ENCODE results near the gene ANO1.

ANO1 gene

GRCh38 chr11:70085815-70086769 is 8.0 kb downstream of the ANO1 start:
- in situ Hi-C loops (cut with MboI; ENCODE audit: low sequenced_read_pairs): loop anchor here (10.0 kb wide), 1 partner anchor 89 kb away; no protein-coding TSS in a partner anchor
- no peak overlapping the region for H3K4me3 ChIP-seq

GRCh38 chr11:70087446-70088167 is 9.5 kb downstream of the ANO1 start:
- Histone ChIP-seq H3K9me3 (no peaks in the 10 kb centered on the region), H3K4me3 (no peak overlapping the region), H3K4me1 (no peaks in the 10 kb centered on the region), H3K36me3 (replicated peaks) (no peaks in the 10 kb centered on the region), H3K27me3 (ENCODE audit: low read depth) (no peaks in the 10 kb centered on the region)
- no peak for DNase-seq (ENCODE audit: low spot score in 2 of 2)
- in situ Hi-C loops (cut with MboI; ENCODE audit: low sequenced_read_pairs): loop anchor here (10.0 kb wide), 1 partner anchor 87 kb away; no protein-coding TSS in a partner anchor

More at GRCh38 chr11:70085815-70086769, 8.0 kb downstream of the ANO1 start:
- Histone ChIP-seq H3K4me1 (no peaks in the 10 kb centered on the region), H3K9me3 (no peaks in the 10 kb centered on the region), H3K36me3 (replicated peaks) (no peaks in the 10 kb centered on the region), H3K27me3 (ENCODE audit: low read depth) (peaks cover 9% of the 10 kb centered on the region; the same call in 1 of the 2 replicates)
- no peak for DNase-seq (ENCODE audit: low spot score in 2 of 2)

GRCh38 chr11:70088735-70089250 is 10.7 kb downstream of the ANO1 start:
- Histone ChIP-seq H3K9me3 (no peaks in the 10 kb centered on the region), H3K4me3 (no peak overlapping the region), H3K27me3 (ENCODE audit: low read depth) (no peaks in the 10 kb centered on the region), H3K36me3 (replicated peaks) (no peaks in the 10 kb centered on the region), H3K4me1 (no peaks in the 10 kb centered on the region)
- DNase-seq (ENCODE audit: low spot score in 2 of 2): no peak
- in situ Hi-C loops (cut with MboI; ENCODE audit: low sequenced_read_pairs): loop anchor here (10.0 kb wide), 1 partner anchor 86 kb away; no protein-coding TSS in a partner anchor

GRCh38 chr11:70089631-70090030 is 11.5 kb downstream of the ANO1 start:
- H3K4me3 ChIP-seq: no peak overlapping the region
- H3K36me3 ChIP-seq (replicated peaks): no peaks in the 10 kb centered on the region
- H3K4me1 ChIP-seq: no peaks in the 10 kb centered on the region
- DNase-seq (ENCODE audit: low spot score in 2 of 2): no peak
- in situ Hi-C loops (cut with MboI; ENCODE audit: low sequenced_read_pairs): loop anchor here (10.0 kb wide), 1 partner anchor 85 kb away; no protein-coding TSS in a partner anchor
- H3K9me3 ChIP-seq: no peaks in the 10 kb centered on the region
- H3K27me3 ChIP-seq (ENCODE audit: low read depth): no peaks in the 10 kb centered on the region

GRCh38 chr11:70090961-70091381 is 12.9 kb downstream of the ANO1 start:
- in situ Hi-C loops (cut with MboI; ENCODE audit: low sequenced_read_pairs): no loop called here
- no peaks in the 10 kb centered on the region for H3K4me1 ChIP-seq
- H3K27me3 ChIP-seq (ENCODE audit: low read depth): no peaks in the 10 kb centered on the region
- no peaks in the 10 kb centered on the region for H3K36me3 ChIP-seq (replicated peaks)
- H3K9me3 ChIP-seq: no peaks in the 10 kb centered on the region
- H3K4me3 ChIP-seq: no peak overlapping the region
- DNase-seq (ENCODE audit: low spot score in 2 of 2): no peak

- Histone ChIP-seq H3K9me3 (no peaks in the 10 kb centered on the region), H3K4me3 (no peak overlapping the region), H3K27me3 (ENCODE audit: low read depth) (no peaks in the 10 kb centered on the region), H3K36me3 (replicated peaks) (no peaks in the 10 kb centered on the region), H3K4me1 (no peaks in the 10 kb centered on the region)
- DNase-seq (ENCODE audit: low spot score in 2 of 2): no peak
- in situ Hi-C loops (cut with MboI; ENCODE audit: low sequenced_read_pairs): no loop called here
These were observed 13.5 kb downstream of the ANO1 start for GRCh38 chr11:70091638-70092037.

- Histone ChIP-seq H3K4me3 (no peak overlapping the region), H3K4me1 (no peaks in the 10 kb centered on the region), H3K9me3 (no peaks in the 10 kb centered on the region), H3K36me3 (replicated peaks) (no peaks in the 10 kb centered on the region), H3K27me3 (ENCODE audit: low read depth) (no peaks in the 10 kb centered on the region)
- in situ Hi-C loops (cut with MboI; ENCODE audit: low sequenced_read_pairs): no loop called here
- no peak for DNase-seq (ENCODE audit: low spot score in 2 of 2)
These were observed 15.0 kb downstream of the ANO1 start for GRCh38 chr11:70092959-70093715.

GRCh38 chr11:70095541-70096252 is 17.6 kb downstream of the ANO1 start:
- Histone ChIP-seq H3K4me3 (no peak overlapping the region), H3K27me3 (ENCODE audit: low read depth) (no peaks in the 10 kb centered on the region), H3K36me3 (replicated peaks) (no peaks in the 10 kb centered on the region), H3K4me1 (no peaks in the 10 kb centered on the region), H3K9me3 (no peaks in the 10 kb centered on the region)
- in situ Hi-C loops (cut with MboI; ENCODE audit: low sequenced_read_pairs): no loop called here
- DNase-seq (ENCODE audit: low spot score in 2 of 2): no peak

- DNase-seq (ENCODE audit: low spot score in 2 of 2): no peak
- Histone ChIP-seq H3K36me3 (replicated peaks) (no peaks in the 10 kb centered on the region), H3K9me3 (no peaks in the 10 kb centered on the region), H3K27me3 (ENCODE audit: low read depth) (no peaks in the 10 kb centered on the region), H3K4me3 (no peak overlapping the region), H3K4me1 (no peaks in the 10 kb centered on the region)
- in situ Hi-C loops (cut with MboI; ENCODE audit: low sequenced_read_pairs): no loop called here
These were observed 19.9 kb downstream of the ANO1 start for GRCh38 chr11:70097783-70098563.

GRCh38 chr11:70098936-70099335 is 20.8 kb downstream of the ANO1 start:
- H3K36me3 ChIP-seq (replicated peaks): no peaks in the 10 kb centered on the region
- no peak for DNase-seq (ENCODE audit: low spot score in 2 of 2)
- no peak overlapping the region for H3K4me3 ChIP-seq
- H3K9me3 ChIP-seq: no peaks in the 10 kb centered on the region
- H3K27me3 ChIP-seq (ENCODE audit: low read depth): no peaks in the 10 kb centered on the region
- no peaks in the 10 kb centered on the region for H3K4me1 ChIP-seq
- in situ Hi-C loops (cut with MboI; ENCODE audit: low sequenced_read_pairs): no loop called here

GRCh38 chr11:70099578-70100279 is 21.6 kb downstream of the ANO1 start:
- Histone ChIP-seq H3K9me3 (no peaks in the 10 kb centered on the region), H3K4me1 (no peaks in the 10 kb centered on the region), H3K36me3 (replicated peaks) (no peaks in the 10 kb centered on the region), H3K27me3 (ENCODE audit: low read depth) (no peaks in the 10 kb centered on the region), H3K4me3 (no peak overlapping the region)
- in situ Hi-C loops (cut with MboI; ENCODE audit: low sequenced_read_pairs): no loop called here
- DNase-seq (ENCODE audit: low spot score in 2 of 2): no peak

- no peak for DNase-seq (ENCODE audit: low spot score in 2 of 2)
- Histone ChIP-seq H3K9me3 (no peaks in the 10 kb centered on the region), H3K36me3 (replicated peaks) (no peaks in the 10 kb centered on the region), H3K4me3 (no peak overlapping the region), H3K4me1 (no peaks in the 10 kb centered on the region), H3K27me3 (ENCODE audit: low read depth) (no peaks in the 10 kb centered on the region)
- in situ Hi-C loops (cut with MboI; ENCODE audit: low sequenced_read_pairs): no loop called here
These were observed 22.1 kb downstream of the ANO1 start for GRCh38 chr11:70100280-70100603.

Measured in HAP-1 (cell line).